Adrenal gland (tissue), 5 donors: ENCODE results near the gene CDC73.

Experiments used
- POLR2A ChIP-seq, 2 donors: fragments of 450-650 bp; IDR thresholded peaks; one replicate each; pipeline ENCODE4 v1.6.1; 2017; ENCODE audit warnings: antibody characterized with exemption in 2 of 2, mild to moderate bottlenecking in 2 of 2, moderate library complexity in 1 of 2
- TF ChIP-seq, protein P1 (sequence below), 6 experiments: fragments of 450-650 bp in 4 of 6; fragments of 200-600 bp in 2 of 6; sonication (generic) in 1 of 6; IDR thresholded peaks; 1 replicate in 5 of 6; 2 replicates in 1 of 6; pipeline versions ENCODE4 v1.5.1 to v1.8.0; 2016 to 2021; ENCODE audit warnings: antibody characterized with exemption in 6 of 6, mild to moderate bottlenecking in 2 of 6, moderate library complexity in 1 of 6
- donor health status: DM: no; HTN: no; CAD: no.

DNA sequence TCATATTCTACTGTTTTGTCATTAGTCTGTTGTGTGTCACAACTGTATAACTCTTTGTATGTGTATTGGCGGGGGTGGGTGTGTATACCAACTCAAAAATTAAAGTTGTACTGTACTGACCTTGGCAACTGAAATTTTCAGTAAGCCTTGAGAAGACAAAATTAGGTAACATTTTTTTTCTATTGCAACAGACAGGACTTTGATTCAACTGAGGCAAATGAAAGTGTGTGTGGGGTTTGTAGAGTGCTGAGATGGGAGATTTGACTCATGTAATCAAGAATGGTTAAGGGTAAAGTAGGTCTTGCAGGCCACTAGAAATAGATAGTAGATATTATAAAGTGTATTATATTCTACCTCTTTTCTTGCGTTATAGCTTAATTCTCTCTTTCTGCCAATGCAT lies 79.2 kb downstream of the CDC73 start:
- no peak for TF ChIP-seq POLR2A (IDR thresholded peaks at IDR 0.05)
- TF ChIP-seq, protein P1, sequence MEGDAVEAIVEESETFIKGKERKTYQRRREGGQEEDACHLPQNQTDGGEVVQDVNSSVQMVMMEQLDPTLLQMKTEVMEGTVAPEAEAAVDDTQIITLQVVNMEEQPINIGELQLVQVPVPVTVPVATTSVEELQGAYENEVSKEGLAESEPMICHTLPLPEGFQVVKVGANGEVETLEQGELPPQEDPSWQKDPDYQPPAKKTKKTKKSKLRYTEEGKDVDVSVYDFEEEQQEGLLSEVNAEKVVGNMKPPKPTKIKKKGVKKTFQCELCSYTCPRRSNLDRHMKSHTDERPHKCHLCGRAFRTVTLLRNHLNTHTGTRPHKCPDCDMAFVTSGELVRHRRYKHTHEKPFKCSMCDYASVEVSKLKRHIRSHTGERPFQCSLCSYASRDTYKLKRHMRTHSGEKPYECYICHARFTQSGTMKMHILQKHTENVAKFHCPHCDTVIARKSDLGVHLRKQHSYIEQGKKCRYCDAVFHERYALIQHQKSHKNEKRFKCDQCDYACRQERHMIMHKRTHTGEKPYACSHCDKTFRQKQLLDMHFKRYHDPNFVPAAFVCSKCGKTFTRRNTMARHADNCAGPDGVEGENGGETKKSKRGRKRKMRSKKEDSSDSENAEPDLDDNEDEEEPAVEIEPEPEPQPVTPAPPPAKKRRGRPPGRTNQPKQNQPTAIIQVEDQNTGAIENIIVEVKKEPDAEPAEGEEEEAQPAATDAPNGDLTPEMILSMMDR (IDR thresholded peaks at IDR 0.05), result no peak
